Measurements from ENCODE around the gene OR9Q1.

The OR9Q1 gene

GRCh38 chr11:58004664-58005063 lies 19.0 kb upstream of the OR9Q1 start:
- TF ChIP-seq, protein P1, sequence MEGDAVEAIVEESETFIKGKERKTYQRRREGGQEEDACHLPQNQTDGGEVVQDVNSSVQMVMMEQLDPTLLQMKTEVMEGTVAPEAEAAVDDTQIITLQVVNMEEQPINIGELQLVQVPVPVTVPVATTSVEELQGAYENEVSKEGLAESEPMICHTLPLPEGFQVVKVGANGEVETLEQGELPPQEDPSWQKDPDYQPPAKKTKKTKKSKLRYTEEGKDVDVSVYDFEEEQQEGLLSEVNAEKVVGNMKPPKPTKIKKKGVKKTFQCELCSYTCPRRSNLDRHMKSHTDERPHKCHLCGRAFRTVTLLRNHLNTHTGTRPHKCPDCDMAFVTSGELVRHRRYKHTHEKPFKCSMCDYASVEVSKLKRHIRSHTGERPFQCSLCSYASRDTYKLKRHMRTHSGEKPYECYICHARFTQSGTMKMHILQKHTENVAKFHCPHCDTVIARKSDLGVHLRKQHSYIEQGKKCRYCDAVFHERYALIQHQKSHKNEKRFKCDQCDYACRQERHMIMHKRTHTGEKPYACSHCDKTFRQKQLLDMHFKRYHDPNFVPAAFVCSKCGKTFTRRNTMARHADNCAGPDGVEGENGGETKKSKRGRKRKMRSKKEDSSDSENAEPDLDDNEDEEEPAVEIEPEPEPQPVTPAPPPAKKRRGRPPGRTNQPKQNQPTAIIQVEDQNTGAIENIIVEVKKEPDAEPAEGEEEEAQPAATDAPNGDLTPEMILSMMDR (conservative IDR thresholded peaks at IDR 0.05) = no peak
- no peak overlapping the region for H3K27ac ChIP-seq

DNA sequence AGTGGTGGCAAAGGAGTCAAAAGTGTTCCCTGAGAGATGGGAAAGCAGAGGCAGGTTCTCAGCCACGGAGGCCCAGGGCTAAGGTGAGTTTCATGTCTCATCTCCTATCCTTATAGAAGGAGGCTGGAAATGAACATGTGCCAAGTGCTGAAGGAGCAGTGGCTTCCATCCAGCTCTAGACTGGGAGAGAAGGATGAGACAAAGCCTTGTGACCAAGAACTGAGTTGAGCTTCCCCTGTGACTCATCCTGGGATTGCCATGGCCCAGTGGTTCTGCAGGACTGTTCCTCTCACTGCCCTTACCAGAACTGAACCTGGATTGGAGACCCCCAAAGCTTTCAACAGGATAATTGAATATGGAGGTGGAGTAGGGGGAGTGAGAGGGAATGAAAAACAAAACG lies 16.7 kb upstream of the OR9Q1 start:
- no peak overlapping the region for H3K27ac ChIP-seq
- TF ChIP-seq, protein P1 (conservative IDR thresholded peaks at IDR 0.05) = no peak

- H3K27ac ChIP-seq = no peak overlapping the region
- TF ChIP-seq, protein P1 (conservative IDR thresholded peaks at IDR 0.05) = no peak
These were observed 11.9 kb upstream of the OR9Q1 start for GRCh38 chr11:58011771-58012170.

- TF ChIP-seq, protein P1 (conservative IDR thresholded peaks at IDR 0.05) = no peak
- H3K27ac ChIP-seq = peak overlapping the region; percentile 30; the same call in 1 of the 2 replicates
These were observed 965 bp downstream of the OR9Q1 start for GRCh38 chr11:58024601-58025091.

- TF ChIP-seq, protein P1 (conservative IDR thresholded peaks at IDR 0.05) = no peak
- H3K27ac ChIP-seq = peak overlapping the region; percentile 44
These were observed 3.7 kb downstream of the OR9Q1 start for GRCh38 chr11:58027341-58027740.

GRCh38 chr11:58028687-58029411 lies 5.2 kb downstream of the OR9Q1 start:
- H3K27ac ChIP-seq = no peak overlapping the region
- TF ChIP-seq, protein P1 (conservative IDR thresholded peaks at IDR 0.05) = no peak

DNA sequence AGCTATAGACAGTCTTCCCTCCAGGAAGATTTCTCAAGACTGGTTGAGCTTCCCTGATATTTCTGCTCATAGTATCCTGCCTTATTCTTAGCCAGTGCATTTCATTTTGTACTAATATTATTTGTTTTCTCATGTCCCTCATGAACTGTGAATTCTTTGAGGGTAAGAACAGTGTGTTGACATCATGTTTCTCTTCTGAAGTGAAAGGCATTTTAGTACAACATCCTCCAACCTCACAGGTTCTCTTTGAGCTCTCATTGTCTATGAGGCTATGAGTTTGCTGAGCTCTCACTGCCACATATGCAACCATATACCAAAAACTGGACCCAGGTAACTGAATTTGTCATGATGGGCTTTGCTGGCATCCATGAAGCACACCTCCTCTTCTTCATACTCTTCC lies 7.0 kb downstream of the OR9Q1 start, which contains the start of gene OR6Q1:
OR6Q1 (plus strand) TSS at position 301 of the 400 bp plus-strand sequence; CDS start at position 301, 0 bp downstream.
- H3K27ac ChIP-seq = no peak within 1 kb of the TSS
- TF ChIP-seq, protein P1 (conservative IDR thresholded peaks at IDR 0.05) = no peak
